Amygdala (tissue), 56 donors: ENCODE results near the gene RAPGEF3.

Experiments
- DNase-seq, 56 donors: peaks; one replicate each; lab custom pipeline; 2025; lab: John Stamatoyannopoulos, UW

RAPGEF3 gene, protein sequence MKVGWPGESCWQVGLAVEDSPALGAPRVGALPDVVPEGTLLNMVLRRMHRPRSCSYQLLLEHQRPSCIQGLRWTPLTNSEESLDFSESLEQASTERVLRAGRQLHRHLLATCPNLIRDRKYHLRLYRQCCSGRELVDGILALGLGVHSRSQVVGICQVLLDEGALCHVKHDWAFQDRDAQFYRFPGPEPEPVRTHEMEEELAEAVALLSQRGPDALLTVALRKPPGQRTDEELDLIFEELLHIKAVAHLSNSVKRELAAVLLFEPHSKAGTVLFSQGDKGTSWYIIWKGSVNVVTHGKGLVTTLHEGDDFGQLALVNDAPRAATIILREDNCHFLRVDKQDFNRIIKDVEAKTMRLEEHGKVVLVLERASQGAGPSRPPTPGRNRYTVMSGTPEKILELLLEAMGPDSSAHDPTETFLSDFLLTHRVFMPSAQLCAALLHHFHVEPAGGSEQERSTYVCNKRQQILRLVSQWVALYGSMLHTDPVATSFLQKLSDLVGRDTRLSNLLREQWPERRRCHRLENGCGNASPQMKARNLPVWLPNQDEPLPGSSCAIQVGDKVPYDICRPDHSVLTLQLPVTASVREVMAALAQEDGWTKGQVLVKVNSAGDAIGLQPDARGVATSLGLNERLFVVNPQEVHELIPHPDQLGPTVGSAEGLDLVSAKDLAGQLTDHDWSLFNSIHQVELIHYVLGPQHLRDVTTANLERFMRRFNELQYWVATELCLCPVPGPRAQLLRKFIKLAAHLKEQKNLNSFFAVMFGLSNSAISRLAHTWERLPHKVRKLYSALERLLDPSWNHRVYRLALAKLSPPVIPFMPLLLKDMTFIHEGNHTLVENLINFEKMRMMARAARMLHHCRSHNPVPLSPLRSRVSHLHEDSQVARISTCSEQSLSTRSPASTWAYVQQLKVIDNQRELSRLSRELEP

DNA sequence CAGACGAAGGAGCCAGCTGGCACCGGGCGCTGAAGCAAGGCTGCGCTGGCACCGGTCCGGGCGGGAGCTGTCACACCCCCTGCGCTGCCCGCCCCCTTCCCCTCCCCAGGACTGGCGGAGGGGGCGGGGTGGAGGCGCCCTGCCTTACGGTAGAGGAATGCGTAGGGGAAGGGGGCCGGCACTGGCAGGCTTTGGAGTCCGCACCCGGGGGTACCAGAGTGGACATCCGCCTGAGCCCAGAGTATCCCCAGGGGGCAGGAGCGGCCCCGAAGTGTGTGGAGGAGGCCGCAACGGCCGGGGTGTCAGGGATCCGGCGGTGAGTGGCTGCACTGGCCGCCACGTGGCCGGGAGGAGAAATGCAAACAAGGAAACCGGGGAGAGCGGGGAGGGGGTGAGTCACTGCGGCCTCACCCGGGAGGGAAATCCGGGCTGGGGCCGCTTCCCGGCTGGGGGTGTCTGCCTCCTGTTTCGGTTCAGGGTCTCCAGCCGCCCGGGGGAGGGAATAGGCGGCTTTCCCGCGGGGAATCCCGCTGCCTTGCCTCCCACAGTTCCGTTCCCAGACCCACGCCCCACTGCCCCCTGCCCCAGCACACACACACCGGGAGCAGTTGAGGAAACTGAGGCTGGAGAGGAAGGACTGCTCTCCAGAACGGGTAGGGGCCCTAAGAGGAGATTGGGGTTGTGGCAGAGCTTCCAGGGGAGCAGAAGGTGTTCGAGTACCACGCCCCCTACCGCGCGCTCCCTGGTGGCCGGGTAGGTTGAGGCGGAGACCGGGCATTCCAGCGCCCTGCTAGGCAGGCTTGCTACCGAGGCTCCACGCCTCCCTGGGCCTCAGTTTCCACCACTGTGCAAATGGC is at the start of gene RAPGEF3:
TSS of gene RAPGEF3 (minus strand) at position 47 of the 857 bp plus-strand sequence. CDS start 324 bp downstream, outside the sequence.
- peak in 55 of 56 donors; percentile 56 to 98 (median 91) for DNase-seq

- peak in 12 of 56 donors; percentile 15 to 41 (median 25) for DNase-seq
These were observed 49.4 kb upstream of the RAPGEF3 start for GRCh38 chr12:47808050-47808449.

DNA sequence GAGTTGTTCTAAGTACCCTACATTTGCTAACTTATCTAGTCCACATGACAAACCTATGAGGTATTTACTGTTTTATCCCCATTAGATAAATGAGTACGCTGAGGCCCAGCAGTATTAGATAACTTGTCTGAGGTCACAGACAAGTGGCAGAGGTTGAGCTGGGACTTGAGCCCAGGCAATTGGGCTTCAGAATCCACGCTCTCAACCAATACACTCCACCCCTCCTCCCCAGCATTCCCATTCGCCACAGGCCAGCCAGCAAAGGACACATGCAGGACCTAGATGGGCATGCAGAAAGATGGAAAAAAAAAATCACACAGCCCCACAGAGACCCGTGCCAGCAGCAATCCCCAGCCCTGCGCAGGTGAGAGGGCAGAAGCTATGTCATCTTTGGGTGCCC is 48.7 kb upstream of the RAPGEF3 start:
- DNase-seq = no peak

DNA sequence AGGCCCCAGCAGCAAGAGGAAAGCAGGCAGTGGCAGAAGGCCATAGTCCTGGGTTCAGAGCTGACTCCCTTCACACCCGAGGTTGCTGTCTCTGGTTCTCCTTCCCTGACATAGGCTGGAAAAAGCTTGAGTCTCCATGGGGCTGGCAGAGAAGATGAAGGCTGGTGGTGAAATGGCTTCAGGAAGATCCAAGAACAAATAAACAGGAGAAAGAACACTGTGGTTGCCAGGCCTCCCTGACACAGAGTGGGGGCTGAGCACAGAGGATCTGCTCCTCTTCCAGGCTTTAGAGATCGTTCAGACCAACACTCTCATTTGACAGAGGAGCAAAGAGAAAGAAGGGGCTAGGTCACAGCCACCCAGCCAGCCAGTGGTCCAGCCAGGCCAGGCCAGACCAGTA is 46.7 kb upstream of the RAPGEF3 start:
- DNase-seq = no peak

GRCh38 chr12:47804171-47804570 is 45.5 kb upstream of the RAPGEF3 start:
- DNase-seq = no peak

GRCh38 chr12:47803191-47803875 is 44.7 kb upstream of the RAPGEF3 start:
- DNase-seq = no peak

DNA sequence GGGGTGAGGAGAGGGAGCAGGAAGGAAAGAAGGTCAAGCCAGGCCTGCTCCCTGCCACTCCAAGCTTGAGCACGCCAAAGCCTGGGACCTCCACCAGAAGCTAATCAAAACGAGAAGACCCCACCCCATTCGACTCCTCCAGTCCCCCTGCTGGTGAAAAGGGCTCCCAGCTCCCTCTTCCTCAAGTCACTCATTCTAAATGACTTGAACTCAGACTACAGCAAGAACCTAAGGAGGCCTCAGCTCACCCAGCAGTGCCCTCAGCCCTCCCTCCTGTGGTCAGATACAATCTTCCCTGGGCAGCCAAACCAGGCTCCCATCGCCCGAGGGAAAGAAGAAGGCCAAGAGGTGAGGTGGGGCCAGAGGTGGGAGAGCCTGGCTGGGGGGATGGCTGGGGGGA is 43.6 kb upstream of the RAPGEF3 start:
- DNase-seq = no peak

DNA sequence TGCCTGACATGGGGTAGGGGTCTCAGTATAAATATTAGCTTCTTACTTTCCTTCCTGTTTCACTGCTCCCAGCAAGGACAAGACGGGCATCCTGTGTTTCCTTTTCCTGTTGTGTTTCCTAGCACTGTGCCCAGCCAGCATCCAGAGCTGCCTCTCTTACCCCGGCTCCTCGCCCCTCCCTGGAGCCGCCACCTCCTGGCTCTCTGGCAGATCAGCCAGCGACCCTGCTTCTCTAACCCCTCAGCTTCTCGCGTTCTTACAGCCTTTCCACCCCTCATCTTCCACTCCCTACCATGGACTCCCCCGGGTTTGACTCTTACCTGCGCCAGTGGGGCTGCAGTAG is 43.2 kb upstream of the RAPGEF3 start:
- no peak for DNase-seq

GRCh38 chr12:47801170-47801903 is 42.7 kb upstream of the RAPGEF3 start:
- peak in 4 of 56 donors; percentile 16 to 30 (median 18) for DNase-seq

DNA sequence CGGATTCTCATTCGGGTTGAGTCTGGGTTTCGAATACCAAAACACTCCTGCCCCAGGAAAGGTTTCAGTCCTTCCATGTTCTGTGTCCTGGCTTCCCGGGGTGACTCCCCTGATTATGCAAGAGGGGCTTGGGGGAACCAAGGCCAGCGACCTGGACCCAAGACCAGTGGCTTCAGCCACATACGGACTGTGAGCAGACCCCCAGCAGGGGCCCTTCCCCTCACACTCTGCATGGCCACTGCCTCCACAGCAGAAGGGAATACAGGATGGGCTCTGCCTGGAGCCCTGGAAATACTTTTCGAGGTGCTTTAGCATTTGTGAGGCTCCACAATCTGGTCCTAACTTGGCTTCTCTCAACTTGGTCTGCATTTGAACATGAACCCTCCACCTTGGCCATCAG is 41.9 kb upstream of the RAPGEF3 start:
- no peak for DNase-seq

- peak in 40 of 56 donors; percentile 32 to 83 (median 64) for DNase-seq
These were observed 40.8 kb upstream of the RAPGEF3 start for GRCh38 chr12:47799357-47799955.

- DNase-seq = no peak
These were observed 39.8 kb upstream of the RAPGEF3 start for GRCh38 chr12:47798382-47798948.

GRCh38 chr12:47797441-47797840 is 38.8 kb upstream of the RAPGEF3 start:
- peak in 15 of 56 donors; percentile 15 to 53 (median 32) for DNase-seq

- DNase-seq = no peak
These were observed 37.2 kb upstream of the RAPGEF3 start for GRCh38 chr12:47795814-47796411.

DNA sequence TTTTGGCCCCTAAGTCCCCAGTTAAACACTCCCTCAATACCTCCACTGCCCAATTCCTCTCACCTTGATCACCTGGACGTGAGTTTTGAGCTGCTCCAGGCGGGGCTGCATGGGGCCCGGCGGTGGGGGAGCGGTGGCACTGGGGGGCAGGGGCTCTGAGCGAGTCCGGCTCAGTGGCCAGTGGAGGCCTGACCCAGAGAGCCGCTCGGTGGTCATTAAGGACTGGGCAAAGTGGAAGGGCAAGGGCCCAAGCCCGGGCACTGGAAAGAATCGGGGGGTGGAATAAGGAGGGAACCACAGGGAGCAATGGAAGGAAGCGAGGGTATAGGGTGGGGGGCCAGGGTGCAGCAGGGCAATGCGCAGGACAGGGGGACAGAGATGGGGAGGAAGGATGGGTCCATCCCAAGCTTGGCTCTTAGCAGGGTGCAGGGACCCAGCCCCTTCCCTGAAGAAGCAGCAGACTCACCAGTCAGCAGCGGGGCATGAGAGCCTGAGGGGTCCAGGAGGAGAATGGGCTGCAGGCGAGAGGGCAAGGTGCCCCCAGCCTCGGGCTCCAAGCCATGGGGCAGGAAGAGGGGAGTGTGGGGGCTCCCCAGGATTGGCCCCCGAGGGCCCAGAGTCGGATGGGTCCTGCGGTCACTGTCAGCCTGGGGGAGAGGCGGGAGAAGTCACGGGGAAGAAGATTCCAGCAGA is 36.6 kb upstream of the RAPGEF3 start:
- no peak for DNase-seq

DNA sequence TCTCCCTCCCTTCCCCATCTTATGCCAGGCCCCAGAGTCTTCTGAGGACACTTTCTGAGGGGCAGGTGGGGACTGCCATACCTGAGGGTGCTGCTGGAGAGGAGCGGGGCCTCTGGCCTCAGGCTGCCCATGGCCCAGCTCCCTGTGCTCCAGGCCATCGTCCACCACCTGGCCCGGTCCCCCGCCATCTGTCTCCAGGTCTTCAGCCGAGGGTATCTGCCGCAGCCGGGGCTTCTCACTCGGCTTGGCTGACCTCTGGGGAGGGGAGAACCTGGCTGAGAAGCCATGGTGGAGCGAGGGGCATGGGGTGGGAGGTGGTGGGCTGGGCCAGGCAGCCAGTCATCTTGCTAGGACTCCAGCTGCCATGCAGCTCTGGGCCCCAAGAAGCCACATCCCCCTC is 36.0 kb upstream of the RAPGEF3 start:
- DNase-seq = no peak

- no peak for DNase-seq
These were observed 34.5 kb upstream of the RAPGEF3 start for GRCh38 chr12:47793015-47793681.
